Sigmoid colon (tissue), 4 donors: ENCODE data around the gene SMURF2.

Experiments
- EP300 ChIP-seq, 4 donors: sonication (generic); formaldehyde crosslinking; IDR thresholded peaks; one replicate each; pipeline ENCODE4 v1.6.1; 2017; ENCODE audit warnings: antibody characterized with exemption in 4 of 4
- POLR2A ChIP-seq, 2 donors: fragments of 450-650 bp; IDR thresholded peaks; one replicate each; pipeline ENCODE4 v1.6.1; 2016; ENCODE audit warnings: antibody characterized with exemption in 2 of 2, mild to moderate bottlenecking in 2 of 2, moderate library complexity in 2 of 2
- POLR2AphosphoS5 ChIP-seq, 4 donors: sonication (generic); formaldehyde crosslinking; IDR thresholded peaks; one replicate each; pipeline ENCODE4 v1.6.1; 2017; ENCODE audit warnings: antibody characterized with exemption in 4 of 4
- TF ChIP-seq, protein P1 (sequence below), 4 experiments: fragments of 450-650 bp in 3 of 4; fragments of 200-600 bp in 1 of 4; IDR thresholded peaks; one replicate each; pipeline ENCODE4 v1.5.1; 2016 to 2019; ENCODE audit warnings: antibody characterized with exemption in 4 of 4, mild to moderate bottlenecking in 3 of 4, moderate library complexity in 2 of 4

DNA sequence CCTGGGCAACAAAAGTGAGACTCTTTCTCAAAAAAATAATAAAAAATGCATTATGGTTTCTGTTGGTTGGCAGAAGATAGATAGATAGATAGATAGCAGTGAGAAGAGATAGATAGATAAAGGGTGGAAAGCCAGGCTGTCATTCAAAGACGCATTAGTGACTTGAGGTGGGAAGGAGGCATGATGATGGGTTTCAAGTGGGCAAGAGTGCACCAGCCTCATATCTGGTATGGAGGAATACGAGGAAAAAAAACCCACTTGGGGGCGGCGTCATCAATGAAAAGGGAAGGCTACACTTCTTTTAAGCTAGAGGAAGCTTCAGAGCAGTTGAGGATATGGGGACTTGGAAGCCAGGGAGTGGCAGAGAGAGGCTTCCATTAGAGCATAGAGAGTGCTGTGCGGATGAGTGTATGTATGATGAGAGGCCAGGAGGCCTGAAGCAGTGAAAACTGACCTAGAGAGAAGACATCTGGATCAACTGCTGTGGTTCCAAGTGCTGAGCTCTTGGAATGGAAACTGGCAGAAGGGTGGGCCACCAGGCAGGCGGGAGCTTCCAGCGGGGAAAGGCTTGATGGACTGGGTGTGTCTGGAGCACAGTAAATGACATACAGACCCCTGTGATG is 123.5 kb downstream of the SMURF2 start:
- TF ChIP-seq POLR2A (IDR thresholded peaks at IDR 0.05) (no peak), POLR2AphosphoS5 (IDR thresholded peaks at IDR 0.05) (no peak), EP300 (IDR thresholded peaks at IDR 0.05) (no peak)
- TF ChIP-seq, protein P1, sequence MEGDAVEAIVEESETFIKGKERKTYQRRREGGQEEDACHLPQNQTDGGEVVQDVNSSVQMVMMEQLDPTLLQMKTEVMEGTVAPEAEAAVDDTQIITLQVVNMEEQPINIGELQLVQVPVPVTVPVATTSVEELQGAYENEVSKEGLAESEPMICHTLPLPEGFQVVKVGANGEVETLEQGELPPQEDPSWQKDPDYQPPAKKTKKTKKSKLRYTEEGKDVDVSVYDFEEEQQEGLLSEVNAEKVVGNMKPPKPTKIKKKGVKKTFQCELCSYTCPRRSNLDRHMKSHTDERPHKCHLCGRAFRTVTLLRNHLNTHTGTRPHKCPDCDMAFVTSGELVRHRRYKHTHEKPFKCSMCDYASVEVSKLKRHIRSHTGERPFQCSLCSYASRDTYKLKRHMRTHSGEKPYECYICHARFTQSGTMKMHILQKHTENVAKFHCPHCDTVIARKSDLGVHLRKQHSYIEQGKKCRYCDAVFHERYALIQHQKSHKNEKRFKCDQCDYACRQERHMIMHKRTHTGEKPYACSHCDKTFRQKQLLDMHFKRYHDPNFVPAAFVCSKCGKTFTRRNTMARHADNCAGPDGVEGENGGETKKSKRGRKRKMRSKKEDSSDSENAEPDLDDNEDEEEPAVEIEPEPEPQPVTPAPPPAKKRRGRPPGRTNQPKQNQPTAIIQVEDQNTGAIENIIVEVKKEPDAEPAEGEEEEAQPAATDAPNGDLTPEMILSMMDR (IDR thresholded peaks at IDR 0.05) = no peak
